ENCODE data around the gene CACNA1G. TPM values are rescaled to one million over a fixed set of nuclear protein-coding genes. Genes with fewer than 3 reads are reported as not detected.

Gene CACNA1G
- total RNA-seq, 2 experiments from 2014 or later, result not detected

GRCh38 chr17:50626037-50626574, 65.6 kb downstream of the CACNA1G start:
- CTCF ChIA-PET, result interaction anchor here (0.6 to 3.9 kb wide), 18 partner anchors 9 to 157 kb away, joined by 3 to 29 read pairs (median 4); partner anchors contain the start of gene SPATA20
- POLR2A ChIA-PET, result interaction anchor here (1.4 to 1.6 kb wide), 2 partner anchors 26 to 141 kb away, joined by 3 read pairs; no protein-coding TSS in a partner anchor
- no peak overlapping the region for H3K4me3 Mint-ChIP-seq

GRCh38 chr17:50627036-50627781, 66.7 kb downstream of the CACNA1G start:
- ChIA-PET CTCF (interaction anchor here (0.9 to 3.9 kb wide), 14 partner anchors 10 to 266 kb away, joined by 3 to 29 read pairs (median 5); partner anchors contain the start of genes LUC7L3 and SPATA20), POLR2A (interaction anchor here (1.0 to 1.6 kb wide), 4 partner anchors 25 to 142 kb away, joined by 3 to 4 read pairs (median 3); partner anchors contain the start of gene SPATA20)
- no peak overlapping the region for H3K27ac Mint-ChIP-seq
- DNase-seq, result no peak
- H3K36me3 Mint-ChIP-seq (ENCODE audit: low read depth), result no peaks in the 10 kb centered on the region
- H3K9me3 Mint-ChIP-seq, result no peaks in the 10 kb centered on the region
- H3K27me3 Mint-ChIP-seq, result peaks cover 38% of the 10 kb centered on the region
- H3K4me3 Mint-ChIP-seq, result no peak overlapping the region
- peaks cover 2% of the 10 kb centered on the region for H3K4me1 Mint-ChIP-seq

More at GRCh38 chr17:50626037-50626574, 65.6 kb downstream of the CACNA1G start:
- H3K4me1 Mint-ChIP-seq, result peaks cover 2% of the 10 kb centered on the region
- DNase-seq, result peak; percentile 67
- no peak overlapping the region for H3K27ac Mint-ChIP-seq
- H3K27me3 Mint-ChIP-seq, result peaks cover 35% of the 10 kb centered on the region
- H3K9me3 Mint-ChIP-seq, result no peaks in the 10 kb centered on the region
- H3K36me3 Mint-ChIP-seq (ENCODE audit: low read depth), result no peaks in the 10 kb centered on the region

GRCh38 chr17:50627782-50628601, 67.5 kb downstream of the CACNA1G start:
- no peak overlapping the region for H3K27ac Mint-ChIP-seq
- ChIA-PET CTCF (interaction anchor here (0.6 to 4.0 kb wide), 19 partner anchors 9 to 1596 kb away, joined by 3 to 29 read pairs (median 5); partner anchors contain the start of genes LUC7L3 and SPATA20), POLR2A (interaction anchor here (1.0 to 1.5 kb wide), 3 partner anchors 18 to 86 kb away, joined by 3 to 4 read pairs (median 3); partner anchors contain the start of gene SPATA20)
- H3K36me3 Mint-ChIP-seq (ENCODE audit: low read depth), result no peaks in the 10 kb centered on the region
- H3K4me3 Mint-ChIP-seq, result no peak overlapping the region
- peaks cover 2% of the 10 kb centered on the region for H3K4me1 Mint-ChIP-seq
- H3K9me3 Mint-ChIP-seq, result no peaks in the 10 kb centered on the region
- peaks cover 44% of the 10 kb centered on the region for H3K27me3 Mint-ChIP-seq
- no peak for DNase-seq

GRCh38 chr17:50629902-50630301, 69.4 kb downstream of the CACNA1G start:
- peaks cover 60% of the 10 kb centered on the region for H3K27me3 Mint-ChIP-seq
- peaks cover 2% of the 10 kb centered on the region for H3K4me1 Mint-ChIP-seq
- CTCF ChIA-PET, result interaction anchor here (0.5 to 4.0 kb wide), 18 partner anchors 9 to 222 kb away, joined by 3 to 29 read pairs (median 4); partner anchors contain the start of gene CACNA1G
- H3K9me3 Mint-ChIP-seq, result no peaks in the 10 kb centered on the region
- no peak overlapping the region for H3K4me3 Mint-ChIP-seq
- H3K36me3 Mint-ChIP-seq (ENCODE audit: low read depth), result no peaks in the 10 kb centered on the region
- POLR2A ChIA-PET, result no interaction called here
- H3K27ac Mint-ChIP-seq, result no peak overlapping the region
- no peak for DNase-seq

- no peak overlapping the region for H3K4me3 Mint-ChIP-seq
- no peaks in the 10 kb centered on the region for H3K36me3 Mint-ChIP-seq (ENCODE audit: low read depth)
- no peak overlapping the region for H3K27ac Mint-ChIP-seq
- CTCF ChIA-PET, result interaction anchor here (0.8 to 4.0 kb wide), 17 partner anchors 8 to 160 kb away, joined by 3 to 29 read pairs (median 5); partner anchors contain the start of gene CACNA1G
- peaks cover 65% of the 10 kb centered on the region for H3K27me3 Mint-ChIP-seq
- no peaks in the 10 kb centered on the region for H3K9me3 Mint-ChIP-seq
- peak; percentile 72 for DNase-seq
- peaks cover 2% of the 10 kb centered on the region for H3K4me1 Mint-ChIP-seq
- POLR2A ChIA-PET, result interaction anchor here (0.8 kb wide), 1 partner anchor 77 kb away, joined by 3 read pairs; the partner anchor contains the start of gene ANKRD40
Measured at GRCh38 chr17:50630524-50631194, 70.1 kb downstream of the CACNA1G start.

GRCh38 chr17:50631195-50631907, 70.8 kb downstream of the CACNA1G start:
- DNase-seq, result no peak
- CTCF ChIA-PET, result interaction anchor here (0.8 to 4.0 kb wide), 10 partner anchors 10 to 89 kb away, joined by 3 to 29 read pairs (median 10); no protein-coding TSS in a partner anchor
- Mint-ChIP-seq H3K36me3 (ENCODE audit: low read depth) (no peaks in the 10 kb centered on the region), H3K9me3 (no peaks in the 10 kb centered on the region), H3K27ac (no peak overlapping the region), H3K4me1 (peaks cover 2% of the 10 kb centered on the region), H3K27me3 (peaks cover 69% of the 10 kb centered on the region), H3K4me3 (no peak overlapping the region)
- POLR2A ChIA-PET, result interaction anchor here (0.8 kb wide), 1 partner anchor 77 kb away, joined by 3 read pairs; the partner anchor contains the start of gene ANKRD40

- POLR2A ChIA-PET, result interaction anchor here (0.9 kb wide), 1 partner anchor 10 kb away, joined by 3 read pairs; no protein-coding TSS in a partner anchor
- Mint-ChIP-seq H3K27ac (no peak overlapping the region), H3K27me3 (peaks cover 74% of the 10 kb centered on the region), H3K4me3 (no peak overlapping the region), H3K9me3 (no peaks in the 10 kb centered on the region), H3K4me1 (peaks cover 2% of the 10 kb centered on the region), H3K36me3 (ENCODE audit: low read depth) (no peaks in the 10 kb centered on the region)
- CTCF ChIA-PET, result interaction anchor here (1.3 to 4.0 kb wide), 8 partner anchors 9 to 73 kb away, joined by 3 to 29 read pairs (median 15); no protein-coding TSS in a partner anchor
- no peak for DNase-seq
Measured at GRCh38 chr17:50631908-50632571, 71.5 kb downstream of the CACNA1G start.

- H3K27ac Mint-ChIP-seq, result no peak overlapping the region
- H3K4me1 Mint-ChIP-seq, result peaks cover 2% of the 10 kb centered on the region
- no peak overlapping the region for H3K4me3 Mint-ChIP-seq
- ChIA-PET POLR2A (interaction anchor here (0.9 kb wide), 1 partner anchor 9 kb away, joined by 3 read pairs; no protein-coding TSS in a partner anchor), CTCF (interaction anchor here (1.3 to 3.9 kb wide), 5 partner anchors 8 to 65 kb away, joined by 3 to 15 read pairs (median 5); no protein-coding TSS in a partner anchor)
- peaks cover 76% of the 10 kb centered on the region for H3K27me3 Mint-ChIP-seq
- no peaks in the 10 kb centered on the region for H3K9me3 Mint-ChIP-seq
- DNase-seq, result no peak
- H3K36me3 Mint-ChIP-seq (ENCODE audit: low read depth), result no peaks in the 10 kb centered on the region
Measured at GRCh38 chr17:50632637-50633036, 72.1 kb downstream of the CACNA1G start.

GRCh38 chr17:50633683-50634082, 73.2 kb downstream of the CACNA1G start:
- no peak for DNase-seq
- Mint-ChIP-seq H3K4me1 (no peaks in the 10 kb centered on the region), H3K27ac (no peak overlapping the region), H3K4me3 (no peak overlapping the region), H3K27me3 (peaks cover 77% of the 10 kb centered on the region), H3K36me3 (ENCODE audit: low read depth) (no peaks in the 10 kb centered on the region), H3K9me3 (no peaks in the 10 kb centered on the region)
- CTCF ChIA-PET, result interaction anchor here (1.3 to 1.5 kb wide), 2 partner anchors 28 to 64 kb away, joined by 3 read pairs; no protein-coding TSS in a partner anchor
- POLR2A ChIA-PET, result no interaction called here

GRCh38 chr17:50634224-50634914, 73.9 kb downstream of the CACNA1G start, which contains the start of gene ABCC3:
Gene ABCC3, plus strand, starts transcription at chr17:50634881. Its CDS starts 56 bp downstream, at chr17:50634937.
- CTCF ChIA-PET, result no interaction called here
- Mint-ChIP-seq H3K9me3 (no peaks in the 10 kb centered on the region), H3K27ac (no peak within 1 kb of the TSS), H3K4me3 (no peak within 1 kb of the TSS), H3K4me1 (no peaks in the 10 kb centered on the region), H3K27me3 (peaks cover 70% of the 10 kb centered on the region), H3K36me3 (ENCODE audit: low read depth) (no peaks in the 10 kb centered on the region)
- POLR2A ChIA-PET, result no interaction called here
- DNase-seq, result no peak
